HG03439 (cell line): ENCODE results near the gene SLC5A12.
A peak's percentile ranks its signal among the peaks of the same experiment; 100 is the strongest.
"Not testable (repeated sequence)": the region's sequence is repeated elsewhere in the genome, so short reads cannot be mapped to it uniquely, and the experiment has no call there.

Experiments used
- ATAC-seq: cut with Tn5 transposase; IDR thresholded peaks from one replicate; pipeline ENCODE4 v1.9.1; 2021; ENCODE audit warnings: mild to moderate bottlenecking, moderate library complexity; ENCODE audit not compliant: unreplicated experiment

SLC5A12 gene

GRCh38 chr11:26665036-26665435 is 56.8 kb downstream of the SLC5A12 start:
- ATAC-seq = no peak

- ATAC-seq = no peak
Measured at GRCh38 chr11:26662916-26663315, 58.9 kb downstream of the SLC5A12 start.

GRCh38 chr11:26655287-26655686 is 66.6 kb downstream of the SLC5A12 start:
- ATAC-seq = no peak

- peak; percentile 59 for ATAC-seq
Measured at GRCh38 chr11:26651916-26652315, 69.9 kb downstream of the SLC5A12 start.

GRCh38 chr11:26649884-26650283 is 72.0 kb downstream of the SLC5A12 start:
- peak; percentile 83 for ATAC-seq

- ATAC-seq = not testable (repeated sequence)
Measured at GRCh38 chr11:26643314-26643713, 78.5 kb downstream of the SLC5A12 start.

GRCh38 chr11:26632691-26633159 is 89.1 kb downstream of the SLC5A12 start:
- ATAC-seq = peak; percentile 81

GRCh38 chr11:26626346-26626745 is 95.5 kb downstream of the SLC5A12 start:
- no peak for ATAC-seq

- no peak for ATAC-seq
Measured at GRCh38 chr11:26623076-26623659, 98.7 kb downstream of the SLC5A12 start.

- ATAC-seq = no peak
Measured at GRCh38 chr11:26622181-26622580, 99.7 kb downstream of the SLC5A12 start.

GRCh38 chr11:26621132-26621531 is 100.7 kb downstream of the SLC5A12 start:
- no peak for ATAC-seq

GRCh38 chr11:26620282-26621045 is 101.4 kb downstream of the SLC5A12 start:
- no peak for ATAC-seq

- ATAC-seq = no peak
Measured at GRCh38 chr11:26618441-26618840, 103.4 kb downstream of the SLC5A12 start.
